A549 treated with CpdA at 1 μM for 4 hours (cell line): ENCODE data around the gene MTSS2. TPM values are rescaled to one million over a fixed set of nuclear protein-coding genes. Genes with fewer than 3 reads are reported as not detected.

ENCODE experiments used
- total RNA-seq: library from RNA; stranded (reverse); fragments of 200-300 nt; extraction: Qiagen RNA extraction; gene quantifications from 5 replicates; pipeline ENCODE4 v1.2.3, GENCODE V29; 2022; ENCODE audit warnings: low read depth

The MTSS2 gene, protein sequence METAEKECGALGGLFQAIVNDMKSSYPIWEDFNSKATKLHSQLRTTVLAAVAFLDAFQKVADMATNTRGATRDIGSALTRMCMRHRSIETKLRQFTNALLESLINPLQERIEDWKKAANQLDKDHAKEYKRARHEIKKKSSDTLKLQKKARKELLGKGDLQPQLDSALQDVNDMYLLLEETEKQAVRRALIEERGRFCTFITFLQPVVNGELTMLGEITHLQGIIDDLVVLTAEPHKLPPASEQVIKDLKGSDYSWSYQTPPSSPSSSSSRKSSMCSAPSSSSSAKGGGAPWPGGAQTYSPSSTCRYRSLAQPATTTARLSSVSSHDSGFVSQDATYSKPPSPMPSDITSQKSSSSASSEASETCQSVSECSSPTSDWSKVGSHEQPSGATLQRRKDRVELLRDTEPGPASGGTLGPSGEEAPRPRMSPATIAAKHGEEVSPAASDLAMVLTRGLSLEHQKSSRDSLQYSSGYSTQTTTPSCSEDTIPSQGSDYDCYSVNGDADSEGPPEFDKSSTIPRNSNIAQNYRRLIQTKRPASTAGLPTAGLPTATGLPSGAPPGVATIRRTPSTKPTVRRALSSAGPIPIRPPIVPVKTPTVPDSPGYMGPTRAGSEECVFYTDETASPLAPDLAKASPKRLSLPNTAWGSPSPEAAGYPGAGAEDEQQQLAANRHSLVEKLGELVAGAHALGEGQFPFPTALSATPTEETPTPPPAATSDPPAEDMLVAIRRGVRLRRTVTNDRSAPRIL
- total RNA-seq = 32.0 to 41.3 TPM (median 40.4 TPM) in 5 replicates

DNA sequence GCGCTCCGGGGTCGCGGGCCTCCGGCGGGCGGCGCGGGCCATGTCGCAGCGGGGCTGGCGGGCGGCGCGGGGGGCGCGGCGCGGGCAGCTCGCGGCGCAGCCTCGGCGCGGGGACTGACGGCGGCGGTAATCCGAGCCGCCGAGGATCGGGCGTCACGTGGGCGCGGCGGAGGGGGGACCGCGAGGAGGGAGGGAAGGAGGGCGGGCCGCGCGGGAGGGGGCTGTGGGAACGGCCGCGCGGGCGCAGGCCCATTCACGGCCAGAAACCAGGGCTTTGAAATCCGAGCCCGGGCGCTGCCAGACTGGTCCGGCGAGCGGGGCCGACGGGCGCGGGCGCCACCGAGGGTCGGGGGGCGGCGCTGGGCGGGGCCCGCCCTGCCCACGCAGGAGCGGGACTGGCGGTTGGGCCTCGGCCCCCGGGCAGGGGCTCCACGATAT, at the start of gene MTSS2:
Gene MTSS2 (minus strand): TSS at position 116 of the 438 bp plus-strand sequence. CDS start 262 bp downstream, outside the sequence.

DNA sequence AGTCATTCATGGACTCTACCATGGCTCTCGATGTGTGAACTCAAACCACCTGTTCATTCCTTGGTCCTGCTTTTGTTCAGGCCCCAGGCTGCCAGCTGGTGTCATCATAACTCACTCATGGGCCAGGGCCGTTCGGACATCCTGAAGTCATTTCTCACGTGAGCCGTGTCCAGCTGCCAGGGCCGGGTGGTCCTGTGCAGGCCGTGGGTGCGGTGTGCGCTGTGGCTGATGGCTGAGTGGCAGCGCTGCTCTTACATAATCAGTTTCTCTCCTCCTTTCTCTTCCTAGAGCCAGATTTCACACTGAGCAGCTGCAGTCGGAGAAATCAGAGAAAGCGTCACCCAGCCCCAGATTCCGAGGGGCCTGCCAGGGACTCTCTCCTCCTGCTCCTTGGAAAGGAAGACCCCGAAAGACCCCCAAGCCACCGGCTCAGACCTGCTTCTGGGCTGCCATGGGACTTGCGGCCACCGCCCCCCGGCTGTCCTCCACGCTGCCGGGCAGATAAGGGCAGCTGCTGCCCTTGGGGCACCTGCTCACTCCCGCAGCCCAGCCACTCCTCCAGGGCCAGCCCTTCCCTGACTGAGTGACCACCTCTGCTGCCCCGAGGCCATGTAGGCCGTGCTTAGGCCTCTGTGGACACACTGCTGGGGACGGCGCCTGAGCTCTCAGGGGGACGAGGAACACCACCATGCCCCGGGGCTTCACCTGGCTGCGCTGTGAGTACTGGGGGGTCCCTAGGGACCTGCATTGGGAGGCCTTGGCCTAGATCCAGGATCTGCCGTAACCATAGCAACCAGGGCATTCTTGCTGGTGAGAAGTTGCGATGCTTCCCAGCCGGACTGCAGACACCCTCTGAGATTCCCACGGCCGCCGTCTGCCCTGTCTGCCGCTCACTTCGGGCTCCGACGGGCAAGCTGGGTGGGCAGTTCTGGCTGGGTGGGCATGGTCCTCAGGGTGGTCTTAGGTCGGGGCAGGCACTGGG, 39.3 kb downstream of the MTSS2 start, which contains the start of gene IL34:
Gene IL34 (plus strand): TSS at position 300 of the 982 bp plus-strand sequence. CDS start 389 bp downstream, at position 689.

Other genes starting within 250 kb of the MTSS2 start
- 21.6 to 25.1 TPM (median 21.8 TPM) in 5 replicates for gene ST3GAL2, start 247.0 kb downstream of the MTSS2 start, total RNA-seq
- gene FCSK, start 231.5 kb downstream of the MTSS2 start, total RNA-seq = 4.2 to 6.3 TPM (median 5.7 TPM) in 5 replicates
- gene COG4, start 162.5 kb downstream of the MTSS2 start, total RNA-seq = 25.2 to 33.8 TPM (median 31.8 TPM) in 5 replicates
- 154 to 236 TPM (median 203 TPM) in 5 replicates for gene SF3B3, start 162.2 kb downstream of the MTSS2 start, total RNA-seq
- 0.44 to 1.0 TPM (median 0.58 TPM) in 5 replicates for gene IL34, start 39.5 kb downstream of the MTSS2 start, total RNA-seq
- 27.5 to 38.3 TPM (median 35.0 TPM) in 5 replicates for gene VAC14, start 115.1 kb upstream of the MTSS2 start, total RNA-seq